Mesenchymal stem cell (in vitro differentiated cells and primary cell): ENCODE data around the gene TMX1. TPM values are rescaled to one million over a fixed set of nuclear protein-coding genes. Genes with fewer than 3 reads are reported as not detected.

Experiments
- DNase-seq: peaks from one replicate; pipeline ENCODE4 v3.0.0-alpha.2; 2013
- H2AFZ ChIP-seq: one replicate; pipeline ENCODE4 v1.6.1; 2013; ENCODE audit warnings: low read depth, mild to moderate bottlenecking, control low read depth, inconsistent platforms, low read length, moderate library complexity
- H2AK5ac ChIP-seq: 2 replicates; pipeline ENCODE4 v1.6.1; 2013; ENCODE audit warnings: low read length, moderate library complexity, mild to moderate bottlenecking, inconsistent platforms; ENCODE audit not compliant: severe bottlenecking
- H2BK120ac ChIP-seq: one replicate; pipeline ENCODE4 v1.6.1; 2013; ENCODE audit warnings: low read depth, mild to moderate bottlenecking, inconsistent platforms, low read length, moderate library complexity
- H2BK12ac ChIP-seq, 2 experiments: one replicate each; pipeline ENCODE4 v1.6.1; 2013; ENCODE audit warnings: inconsistent platforms in 2 of 2, low read length in 2 of 2, mild to moderate bottlenecking in 2 of 2, moderate library complexity in 2 of 2, control low read depth in 1 of 2
- H2BK15ac ChIP-seq: one replicate; pipeline ENCODE4 v1.6.1; 2013; ENCODE audit warnings: mild to moderate bottlenecking, low read depth, inconsistent platforms; ENCODE audit not compliant: poor library complexity, severe bottlenecking
- H2BK5ac ChIP-seq: 2 replicates; pipeline ENCODE4 v1.6.1; 2013; ENCODE audit warnings: low read depth, mild to moderate bottlenecking, low read length, control low read depth, inconsistent platforms; ENCODE audit not compliant: poor library complexity, severe bottlenecking
- H3K14ac ChIP-seq, 2 experiments: one replicate each; pipeline ENCODE4 v1.6.1; 2013; ENCODE audit warnings: inconsistent platforms in 2 of 2, low read length in 2 of 2, control low read depth in 1 of 2, mild to moderate bottlenecking in 1 of 2, moderate library complexity in 1 of 2
- H3K18ac ChIP-seq, 2 experiments: one replicate each; pipeline ENCODE4 v1.6.1; 2013; ENCODE audit warnings: inconsistent platforms in 2 of 2, low read length in 2 of 2, control low read depth in 1 of 2, low read depth in 1 of 2, mild to moderate bottlenecking in 1 of 2
- H3K23ac ChIP-seq, 2 experiments: one replicate each; pipeline ENCODE4 v1.6.1; 2013; ENCODE audit warnings: inconsistent platforms in 2 of 2, low read length in 2 of 2, mild to moderate bottlenecking in 2 of 2, moderate library complexity in 2 of 2, control low read depth in 1 of 2
- H3K27ac ChIP-seq: 2 replicates; pipeline ENCODE4 v1.5.1; 2013; ENCODE audit warnings: mild to moderate bottlenecking, moderate library complexity, low read length, control low read depth, inconsistent platforms; ENCODE audit not compliant: poor library complexity, severe bottlenecking
- H3K27me3 ChIP-seq, 2 experiments: 2 replicates each; pipeline versions ENCODE4 v1.6.1 to v1.7.0; 2013; ENCODE audit warnings: low read length in 2 of 2, mild to moderate bottlenecking in 2 of 2, moderate library complexity in 2 of 2, control low read depth in 1 of 2, inconsistent platforms in 1 of 2; ENCODE audit not compliant: control insufficient read depth in 1 of 2, insufficient read depth in 1 of 2
- H3K36me3 ChIP-seq, 2 experiments: 2 replicates each; pipeline versions ENCODE4 v1.6.1 to v1.7.0; 2013; ENCODE audit warnings: low read length in 2 of 2, control low read depth in 1 of 2, inconsistent platforms in 1 of 2, low read depth in 1 of 2, mild to moderate bottlenecking in 1 of 2; ENCODE audit not compliant: insufficient read depth in 2 of 2, control insufficient read depth in 1 of 2
- H3K4ac ChIP-seq, 2 experiments: one replicate each; pipeline ENCODE4 v1.6.1; 2013; ENCODE audit warnings: inconsistent platforms in 2 of 2, low read length in 2 of 2, mild to moderate bottlenecking in 2 of 2, moderate library complexity in 2 of 2, control low read depth in 1 of 2, low read depth in 1 of 2
- H3K4me1 ChIP-seq: 2 replicates; pipeline ENCODE4 v1.6.1; 2013; ENCODE audit warnings: low read depth, low read length, control low read depth; ENCODE audit not compliant: control insufficient read depth, insufficient read depth
- H3K4me2 ChIP-seq: 2 replicates; pipeline ENCODE4 v1.6.1; 2013; ENCODE audit warnings: low read length, mild to moderate bottlenecking, inconsistent platforms; ENCODE audit not compliant: poor library complexity, severe bottlenecking
- H3K4me3 ChIP-seq, 2 experiments: 2 replicates each; pipeline versions ENCODE4 v1.5.1 to v1.7.0; 2013; ENCODE audit warnings: low read length in 2 of 2, mild to moderate bottlenecking in 2 of 2, control low read depth in 1 of 2, low read depth in 1 of 2; ENCODE audit not compliant: insufficient read depth in 1 of 2
- H3K79me1 ChIP-seq: replicated peaks from 2 replicates; pipeline ENCODE4 v1.6.1; 2013; ENCODE audit warnings: mild to moderate bottlenecking, control low read depth, low read length, inconsistent platforms; ENCODE audit not compliant: poor library complexity, severe bottlenecking
- H3K9ac ChIP-seq: 2 replicates; pipeline ENCODE4 v1.7.0; 2013; ENCODE audit warnings: mild to moderate bottlenecking, low read length, moderate library complexity
- H3K9me3 ChIP-seq: 2 replicates; pipeline ENCODE4 v1.7.0; 2013; ENCODE audit warnings: mild to moderate bottlenecking, low read length; ENCODE audit not compliant: control insufficient read depth
- H4K8ac ChIP-seq: one replicate; pipeline ENCODE4 v1.6.1; 2013; ENCODE audit warnings: inconsistent platforms, mild to moderate bottlenecking, low read length, moderate library complexity
- H4K91ac ChIP-seq: one replicate; pipeline ENCODE4 v1.6.1; 2013; ENCODE audit warnings: mild to moderate bottlenecking, low read length, inconsistent platforms
- WGBS: methylation state at CpG from one replicate; pipeline ENCODE4 v1.1.7; 2013; ENCODE audit warnings: mixed read lengths; 5-methylcytosine and 5-hydroxymethylcytosine counted together
- polyA plus RNA-seq, 2 experiments: library from polyadenylated mRNA; stranded (reverse); fragments of 200-250 nt; gene quantifications; one replicate each; pipeline ENCODE4 v1.2.3, GENCODE V29; 2013

TMX1 gene, protein sequence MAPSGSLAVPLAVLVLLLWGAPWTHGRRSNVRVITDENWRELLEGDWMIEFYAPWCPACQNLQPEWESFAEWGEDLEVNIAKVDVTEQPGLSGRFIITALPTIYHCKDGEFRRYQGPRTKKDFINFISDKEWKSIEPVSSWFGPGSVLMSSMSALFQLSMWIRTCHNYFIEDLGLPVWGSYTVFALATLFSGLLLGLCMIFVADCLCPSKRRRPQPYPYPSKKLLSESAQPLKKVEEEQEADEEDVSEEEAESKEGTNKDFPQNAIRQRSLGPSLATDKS
- polyA plus RNA-seq (2013, experiment 1 of 2): 41.5 TPM
- 48.2 TPM for polyA plus RNA-seq (2013, experiment 2 of 2)

DNA sequence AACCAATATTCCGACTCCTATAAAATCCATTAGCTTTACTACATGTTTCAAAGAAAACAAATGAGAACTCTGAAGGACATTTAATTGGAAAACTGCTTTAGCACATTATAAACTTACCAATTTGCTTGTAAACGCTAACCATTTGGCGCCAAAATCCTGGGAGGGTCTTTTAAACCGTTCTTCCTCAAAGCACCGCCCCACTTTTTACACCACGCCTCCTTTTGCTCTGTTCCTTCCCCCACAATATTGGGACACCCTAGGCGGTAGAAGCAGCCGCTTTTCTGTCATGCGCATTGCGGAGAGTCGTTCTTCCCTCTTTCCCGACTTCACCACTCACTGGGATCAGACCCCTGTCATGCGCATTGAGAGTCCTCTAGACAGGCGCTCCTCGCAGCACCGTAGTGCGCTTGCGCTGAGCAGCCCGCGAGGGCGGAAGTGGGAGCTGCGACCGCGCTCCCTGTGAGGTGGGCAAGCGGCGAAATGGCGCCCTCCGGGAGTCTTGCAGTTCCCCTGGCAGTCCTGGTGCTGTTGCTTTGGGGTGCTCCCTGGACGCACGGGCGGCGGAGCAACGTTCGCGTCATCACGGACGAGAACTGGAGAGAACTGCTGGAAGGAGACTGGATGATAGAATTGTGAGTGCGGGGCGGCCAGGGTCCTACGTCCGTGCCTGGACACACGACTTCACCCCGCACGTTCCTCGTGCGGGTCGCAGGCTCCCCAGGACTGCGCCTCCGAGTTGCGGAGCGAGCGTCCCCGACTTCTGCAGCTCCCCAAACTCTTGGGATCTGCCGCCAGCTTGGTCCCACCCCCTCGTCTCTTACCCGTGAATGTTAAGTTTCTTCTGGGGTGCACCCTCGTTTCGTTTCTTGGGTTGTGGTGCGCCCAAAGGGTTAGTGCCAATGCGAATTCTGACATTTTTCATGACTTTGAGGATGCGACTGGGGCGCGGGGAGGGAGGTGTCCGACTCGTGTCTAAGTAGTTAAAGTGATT lies at the start of gene TMX1:
TSS of gene TMX1 (plus strand) at position 435 of the 991 bp plus-strand sequence. CDS start at position 481, 46 bp downstream.
- Histone ChIP-seq H3K4me2 (peak within 1 kb of the TSS; percentile 48), H4K91ac (peak within 1 kb of the TSS; percentile 86), H3K36me3 (peaks cover 0 to 6% of the 10 kb centered on the region in 2 experiments), H2BK15ac (no peak within 1 kb of the TSS), H3K23ac (peak within 1 kb of the TSS in 1 of 2 experiments; percentile 100), H3K79me1 (no peaks in the 10 kb centered on the region), H2AK5ac (no peak within 1 kb of the TSS), H3K9me3 (no peaks in the 10 kb centered on the region), H2BK12ac (peak within 1 kb of the TSS in 1 of 2 experiments; percentile 29), H3K14ac (peak within 1 kb of the TSS; percentile 25 to 99), H3K9ac (peak within 1 kb of the TSS; percentile 93), H3K4me1 (peaks cover 2% of the 10 kb centered on the region), H4K8ac (peak within 1 kb of the TSS; percentile 98), H3K18ac (peak within 1 kb of the TSS; percentile 37 to 98), H3K4ac (peak within 1 kb of the TSS; percentile 35 to 99), H3K4me3 (peak within 1 kb of the TSS; percentile 96 to 99), H2BK120ac (no peak within 1 kb of the TSS), H3K27me3 (no peaks in the 10 kb centered on the region), H2BK5ac (peak within 1 kb of the TSS; percentile 19), H3K27ac (peak within 1 kb of the TSS; percentile 10), H2AFZ (peak within 1 kb of the TSS; percentile 99)
- WGBS: 2% methylated on average over 54 of the region's 65 CpGs
- DNase-seq: peak; percentile 99

DNA sequence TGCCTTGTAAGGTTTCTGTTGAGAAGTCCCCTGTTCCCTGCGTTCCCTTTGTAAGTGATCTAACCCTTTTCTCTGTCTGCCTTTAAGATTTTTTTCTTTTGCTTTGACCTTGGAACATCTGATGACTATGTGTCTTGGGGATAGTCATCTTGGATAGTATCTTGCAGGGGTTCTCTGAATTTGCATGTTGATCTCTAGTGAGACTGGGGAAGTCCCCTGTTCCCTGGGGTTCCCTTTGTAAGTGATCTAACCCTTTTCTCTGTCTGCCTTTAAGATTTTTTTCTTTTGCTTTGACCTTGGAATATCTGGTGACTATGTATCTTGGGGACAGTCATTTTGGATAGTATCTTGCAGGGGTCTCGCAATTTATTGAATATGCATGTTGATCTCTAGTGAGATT lies 38.2 kb upstream of the TMX1 start:
- Histone ChIP-seq H3K9me3 (no peaks in the 10 kb centered on the region), H3K23ac (no peak overlapping the region), H3K4me3 (no peak overlapping the region), H3K14ac (no peak overlapping the region), H2BK120ac (no peak overlapping the region), H3K9ac (no peak overlapping the region), H2AFZ (no peak overlapping the region), H3K79me1 (no peaks in the 10 kb centered on the region), H4K8ac (no peak overlapping the region), H4K91ac (no peak overlapping the region), H3K4ac (no peak overlapping the region), H3K4me1 (no peaks in the 10 kb centered on the region), H3K4me2 (no peak overlapping the region), H2AK5ac (no peak overlapping the region), H3K18ac (no peak overlapping the region), H2BK15ac (no peak overlapping the region), H3K27me3 (peaks cover 13 to 23% of the 10 kb centered on the region in 2 experiments), H2BK12ac (no peak overlapping the region), H2BK5ac (no peak overlapping the region), H3K27ac (no peak overlapping the region), H3K36me3 (no peaks in the 10 kb centered on the region)
- DNase-seq: no peak
- WGBS: 100% methylated on average over 1 of the region's 2 CpGs

DNA sequence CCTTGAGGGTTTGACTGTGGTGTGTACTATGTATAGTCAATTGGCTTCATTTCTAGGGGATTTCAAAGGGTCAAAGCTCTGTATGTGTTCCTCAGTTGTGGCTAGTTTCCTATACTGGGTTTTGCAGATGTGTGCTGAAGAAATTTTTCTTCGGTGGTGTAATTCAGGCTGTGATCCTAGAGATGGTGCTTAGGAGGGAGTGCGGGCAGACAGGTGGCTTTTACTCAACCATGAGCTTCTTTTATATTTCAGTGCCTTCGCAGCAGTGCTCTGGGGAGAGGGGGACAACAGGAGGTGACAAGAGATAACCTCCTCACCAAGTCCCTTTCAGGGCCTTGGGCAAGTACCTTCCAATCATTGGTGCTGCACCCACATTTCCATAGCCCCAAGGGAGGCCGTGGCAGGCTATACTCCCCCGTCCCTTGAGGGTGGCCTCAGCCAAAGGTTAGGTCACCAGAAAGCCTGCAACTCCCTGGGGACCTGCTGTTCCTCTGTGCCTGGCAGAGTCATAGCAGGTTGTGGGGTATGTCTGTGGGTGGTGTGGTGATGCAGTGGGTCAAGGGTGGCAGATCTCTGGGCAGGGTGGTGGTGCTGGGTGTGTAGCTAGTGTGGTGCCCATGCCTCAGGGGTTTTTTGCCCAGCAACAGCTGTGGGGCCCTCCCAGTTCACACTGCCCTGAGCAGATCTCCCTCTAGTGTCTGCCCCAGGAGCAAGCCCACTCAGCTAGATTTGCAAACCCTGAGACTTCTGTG lies 37.0 kb upstream of the TMX1 start:
- Histone ChIP-seq H3K4ac (no peak overlapping the region), H2BK12ac (no peak overlapping the region), H2BK120ac (no peak overlapping the region), H2BK15ac (no peak overlapping the region), H3K18ac (no peak overlapping the region), H3K14ac (peak overlapping the region in 1 of 2 experiments; percentile 82), H3K27me3 (peaks cover 13 to 28% of the 10 kb centered on the region in 2 experiments), H3K23ac (no peak overlapping the region), H2BK5ac (no peak overlapping the region), H3K9ac (no peak overlapping the region), H4K91ac (no peak overlapping the region), H3K4me2 (no peak overlapping the region), H3K9me3 (no peaks in the 10 kb centered on the region), H2AFZ (no peak overlapping the region), H3K4me1 (no peaks in the 10 kb centered on the region), H3K4me3 (no peak overlapping the region), H3K27ac (no peak overlapping the region), H4K8ac (no peak overlapping the region), H2AK5ac (no peak overlapping the region), H3K36me3 (no peaks in the 10 kb centered on the region), H3K79me1 (no peaks in the 10 kb centered on the region)
- WGBS: 73% methylated on average over 4 of the region's 5 CpGs
- no peak for DNase-seq
